NCI-H1048 (cell line): ENCODE data around the gene EHBP1.
"Not testable (repeated sequence)": the region's sequence is repeated elsewhere in the genome, so short reads cannot be mapped to it uniquely, and the experiment has no call there.

ENCODE experiments used
- DNase-seq: peaks from one replicate; lab custom pipeline; 2025; lab: John Stamatoyannopoulos, UW

The EHBP1 gene

GRCh38 chr2:62705859-62706720 is 577 bp downstream of the EHBP1 start:
- DNase-seq: no peak

- DNase-seq: no peak
These were observed 1.4 kb downstream of the EHBP1 start for GRCh38 chr2:62706721-62707521.

GRCh38 chr2:62708751-62709150 is 3.2 kb downstream of the EHBP1 start:
- DNase-seq: no peak

GRCh38 chr2:62711832-62712494 is 6.5 kb downstream of the EHBP1 start:
- DNase-seq: no peak

GRCh38 chr2:62713196-62713595 is 7.7 kb downstream of the EHBP1 start:
- DNase-seq: not testable (repeated sequence)

- DNase-seq: no peak
These were observed 8.3 kb downstream of the EHBP1 start for GRCh38 chr2:62713837-62714236.

- DNase-seq: no peak
These were observed 11.3 kb downstream of the EHBP1 start for GRCh38 chr2:62716768-62717167.

GRCh38 chr2:62717503-62718081 is 12.1 kb downstream of the EHBP1 start:
- DNase-seq: no peak

- DNase-seq: no peak
These were observed 12.8 kb downstream of the EHBP1 start for GRCh38 chr2:62718225-62718822.

- DNase-seq: no peak
These were observed 14.2 kb downstream of the EHBP1 start for GRCh38 chr2:62719757-62720156.

GRCh38 chr2:62722679-62723078 is 17.2 kb downstream of the EHBP1 start:
- DNase-seq: no peak

- no peak for DNase-seq
These were observed 17.7 kb downstream of the EHBP1 start for GRCh38 chr2:62723253-62723652.

GRCh38 chr2:62724106-62724505 is 18.6 kb downstream of the EHBP1 start:
- no peak for DNase-seq

GRCh38 chr2:62724886-62725711 is 19.6 kb downstream of the EHBP1 start:
- peak; percentile 61 for DNase-seq

- DNase-seq: no peak
These were observed 20.2 kb downstream of the EHBP1 start for GRCh38 chr2:62725712-62726055.

GRCh38 chr2:62727259-62727867 is 21.9 kb downstream of the EHBP1 start:
- DNase-seq: no peak

GRCh38 chr2:62727876-62728566 is 22.5 kb downstream of the EHBP1 start:
- no peak for DNase-seq

GRCh38 chr2:62731275-62731674 is 25.8 kb downstream of the EHBP1 start:
- no peak for DNase-seq

GRCh38 chr2:62732262-62732777 is 26.8 kb downstream of the EHBP1 start:
- DNase-seq: no peak

GRCh38 chr2:62733546-62733945 is 28.0 kb downstream of the EHBP1 start:
- DNase-seq: no peak
